K562 (cell line): ENCODE results near the gene DBX1. TPM values are rescaled to one million over a fixed set of nuclear protein-coding genes. Genes with fewer than 3 reads are reported as not detected.

Source experiments
- KHSRP ChIP-seq: fragments of 450-650 bp; IDR thresholded peaks from 2 replicates; pipeline ENCODE4 v1.6.1; 2017
- NKRF ChIP-seq: fragments of 450-650 bp; IDR thresholded peaks from 2 replicates; pipeline ENCODE4 v1.6.1; 2016; ENCODE audit warnings: borderline replicate concordance
- PREB ChIP-seq: sonication (generic); formaldehyde crosslinking; IDR thresholded peaks from 2 replicates; pipeline ENCODE4 v1.8.1; 2023; ENCODE audit warnings: mild to moderate bottlenecking, missing genetic modification reagents
- REST ChIP-seq, 2 experiments: fragments of 450-650 bp; formaldehyde crosslinking in 1 of 2; IDR thresholded peaks; 2 replicates each; pipeline versions ENCODE4 v1.4.0 to v1.6.1; 2014 to 2020; ENCODE audit warnings: mild to moderate bottlenecking in 2 of 2, borderline replicate concordance in 1 of 2, low read depth in 1 of 2
- SFPQ ChIP-seq: fragments of 200-400 bp; formaldehyde crosslinking; IDR thresholded peaks from 2 replicates; pipeline ENCODE4 v1.6.1; 2017; ENCODE audit warnings: mild to moderate bottlenecking, low read depth, low read length, moderate library complexity
- SP1 ChIP-seq: sonication (generic); formaldehyde crosslinking; IDR thresholded peaks from 2 replicates; pipeline ENCODE4 v1.8.1; 2022; ENCODE audit warnings: mild to moderate bottlenecking, missing genetic modification reagents
- SP2 ChIP-seq: IDR thresholded peaks from 2 replicates; pipeline ENCODE4 v1.6.1; 2011; ENCODE audit warnings: mild to moderate bottlenecking, low read depth, low read length, moderate library complexity; ENCODE audit not compliant: poor library complexity, severe bottlenecking; ENCODE audit errors: extremely low read depth
- USF1 ChIP-seq: sonication (generic); formaldehyde crosslinking; IDR thresholded peaks from 2 replicates; pipeline ENCODE4 v1.9.0; 2022; ENCODE audit warnings: mild to moderate bottlenecking, missing genetic modification reagents
- ZBTB7A ChIP-seq: IDR thresholded peaks from 2 replicates; pipeline ENCODE4 v1.6.1; 2011; ENCODE audit warnings: low read depth, mild to moderate bottlenecking, low read length, moderate library complexity, borderline replicate concordance; ENCODE audit not compliant: control insufficient read depth
- ZNF324 ChIP-seq: fragments of 250-450 bp; sonication (Bioruptor Pico); IDR thresholded peaks from 2 replicates; pipeline ENCODE4 v1.4.0; 2020; ENCODE audit warnings: mild to moderate bottlenecking
- polyA plus RNA-seq, 8 experiments: library from polyadenylated mRNA; depleted of rRNA in 4 of 8; stranded (reverse) in 5 of 8; unstranded in 3 of 8; fragments of >200 nt; fragmentation: Nextera tagmentation in 2 of 8; fragmentation: Illumina TruSeq in 1 of 8; extraction: Ambion mirVana in 2 of 8; extraction: Trizol in 1 of 8; gene quantifications; 2 replicates each; pipeline versions ENCODE4 v1.2.1 to v1.2.3, GENCODE V29; 2011 to 2014; ENCODE audit warnings: inconsistent platforms in 1 of 8, missing spikeins in 1 of 8
- total RNA-seq, 7 experiments: library from RNA; depleted of rRNA in 6 of 7; stranded (reverse); fragments of >200 nt in 6 of 7; fragmentation: Illumina TruSeq in 2 of 7; extraction: Trizol in 2 of 7; gene quantifications; 2 replicates each; pipeline versions ENCODE4 v1.2.1 to v1.2.3, GENCODE V29; 2011 to 2021; ENCODE audit warnings: low replicate concordance in 1 of 7

The DBX1 gene
- total and polyA plus RNA-seq, 9 of the 15 experiments (the other 6 are each of a cell fraction or from before 2014, with no cell fraction given), result not detected

GRCh38 chr11:20112291-20113148 lies 47.8 kb downstream of the DBX1 start (continued):
- TF ChIP-seq SFPQ (no peak), PREB (CRISPR knock-in tag) (no peak), SP1 (CRISPR knock-in tag) (peak; percentile 65; the same call in 1 of the 2 replicates), REST (IDR thresholded peaks at IDR 0.05; ENCODE audit: borderline replicate concordance) (peak; percentile 73), REST (CRISPR knock-in tag; IDR thresholded peaks at IDR 0.05; ENCODE audit: low read depth) (no peak), NKRF (no peak; the same call in 1 of the 2 replicates), ZBTB7A (no peak), SP2 (no peak), ZNF324 (CRISPR knock-in tag) (no peak), KHSRP (no peak), USF1 (peak; percentile 98)
